HG03064 (cell line): ENCODE results near the gene SFTPA2.
"Not testable (repeated sequence)": the region's sequence is repeated elsewhere in the genome, so short reads cannot be mapped to it uniquely, and the experiment has no call there.

Experiments
- ATAC-seq: cut with Tn5 transposase; IDR thresholded peaks from one replicate; pipeline ENCODE4 v1.9.1; 2021; ENCODE audit warnings: low read depth; ENCODE audit not compliant: unreplicated experiment

Gene SFTPA2

GRCh38 chr10:79561257-79561656 is 1.1 kb upstream of the SFTPA2 start:
- no peak for ATAC-seq

GRCh38 chr10:79559726-79560125 is 481 bp downstream of the SFTPA2 start:
- ATAC-seq: no peak

GRCh38 chr10:79556961-79557360 is 3.2 kb downstream of the SFTPA2 start:
- not testable (repeated sequence) for ATAC-seq

GRCh38 chr10:79555354-79556309 is 4.6 kb downstream of the SFTPA2 start:
- no peak for ATAC-seq

GRCh38 chr10:79552143-79552542 is 8.1 kb downstream of the SFTPA2 start:
- no peak for ATAC-seq

GRCh38 chr10:79547973-79548372 is 12.2 kb downstream of the SFTPA2 start:
- no peak for ATAC-seq

- not testable (repeated sequence) for ATAC-seq
Observed at GRCh38 chr10:79547128-79547527, 13.1 kb downstream of the SFTPA2 start.

- not testable (repeated sequence) for ATAC-seq
Observed at GRCh38 chr10:79544926-79545659, 15.1 kb downstream of the SFTPA2 start.

- ATAC-seq: not testable (repeated sequence)
Observed at GRCh38 chr10:79544408-79544807, 15.8 kb downstream of the SFTPA2 start.

GRCh38 chr10:79542626-79543025 is 17.6 kb downstream of the SFTPA2 start:
- no peak for ATAC-seq

GRCh38 chr10:79540930-79541329 is 19.3 kb downstream of the SFTPA2 start:
- peak; percentile 82 for ATAC-seq

GRCh38 chr10:79538311-79538710 is 21.9 kb downstream of the SFTPA2 start:
- not testable (repeated sequence) for ATAC-seq

GRCh38 chr10:79533903-79534175 is 26.4 kb downstream of the SFTPA2 start:
- not testable (repeated sequence) for ATAC-seq

- not testable (repeated sequence) for ATAC-seq
Observed at GRCh38 chr10:79533142-79533902, 26.9 kb downstream of the SFTPA2 start.

GRCh38 chr10:79528261-79528660 is 31.9 kb downstream of the SFTPA2 start:
- ATAC-seq: not testable (repeated sequence)

- ATAC-seq: peak; percentile 94
Observed at GRCh38 chr10:79525049-79525710, 35.0 kb downstream of the SFTPA2 start.

- ATAC-seq: not testable (repeated sequence)
Observed at GRCh38 chr10:79523157-79523853, 36.9 kb downstream of the SFTPA2 start.

- ATAC-seq: not testable (repeated sequence)
Observed at GRCh38 chr10:79522464-79522863, 37.7 kb downstream of the SFTPA2 start.

GRCh38 chr10:79521751-79522150 is 38.5 kb downstream of the SFTPA2 start:
- ATAC-seq: not testable (repeated sequence)

GRCh38 chr10:79517567-79517966 is 42.6 kb downstream of the SFTPA2 start:
- ATAC-seq: not testable (repeated sequence)
